ENCODE results near the gene GNL3L. TPM values are rescaled to one million over a fixed set of nuclear protein-coding genes. Genes with fewer than 3 reads are reported as not detected.

The GNL3L gene
- total RNA-seq, 1 donor from 2014 or later, result 29.5 TPM

- TF ChIP-seq CTCF (IDR thresholded peaks at IDR 0.05), result no peak
- no peak for ATAC-seq
- no peak for DNase-seq
- Histone ChIP-seq H3K9me3 (no peaks in the 10 kb centered on the region), H3K27me3 (ENCODE audit: low read depth) (no peaks in the 10 kb centered on the region), H3K4me1 (no peaks in the 10 kb centered on the region), H3K4me3 (no peak overlapping the region), H3K36me3 (no peaks in the 10 kb centered on the region), H3K27ac (no peak overlapping the region)
- intact Hi-C loops (cut with DNase I), result no loop called here
Observed at GRCh38 chrX:54492340-54492739, 37.7 kb upstream of the GNL3L start.

- no peak for ATAC-seq
- Histone ChIP-seq H3K27ac (peak overlapping the region; percentile 31), H3K4me1 (no peaks in the 10 kb centered on the region), H3K9me3 (no peaks in the 10 kb centered on the region), H3K4me3 (peak overlapping the region; percentile 62), H3K27me3 (ENCODE audit: low read depth) (no peaks in the 10 kb centered on the region), H3K36me3 (no peaks in the 10 kb centered on the region)
- no peak for TF ChIP-seq CTCF (IDR thresholded peaks at IDR 0.05)
- intact Hi-C loops (cut with DNase I), result no loop called here
- DNase-seq, result no peak
Observed at GRCh38 chrX:54494166-54494988, 35.6 kb upstream of the GNL3L start.

- H3K36me3 ChIP-seq, result no peaks in the 10 kb centered on the region
- no peaks in the 10 kb centered on the region for H3K9me3 ChIP-seq
- no peak for TF ChIP-seq CTCF (IDR thresholded peaks at IDR 0.05)
- peak; percentile 43 for DNase-seq
- intact Hi-C loops (cut with DNase I), result no loop called here
- H3K27me3 ChIP-seq (ENCODE audit: low read depth), result no peaks in the 10 kb centered on the region
- H3K27ac ChIP-seq, result peak overlapping the region; percentile 31
- H3K4me1 ChIP-seq, result no peaks in the 10 kb centered on the region
- peak; percentile 47 to 51 for ATAC-seq
- H3K4me3 ChIP-seq, result peak overlapping the region; percentile 62
Observed at GRCh38 chrX:54494989-54495813, 34.8 kb upstream of the GNL3L start.

- H3K27me3 ChIP-seq (ENCODE audit: low read depth), result no peaks in the 10 kb centered on the region
- H3K9me3 ChIP-seq, result no peaks in the 10 kb centered on the region
- H3K36me3 ChIP-seq, result no peaks in the 10 kb centered on the region
- TF ChIP-seq CTCF (IDR thresholded peaks at IDR 0.05), result no peak
- ATAC-seq, result peak; percentile 90 to 91
- peak; percentile 64 for DNase-seq
- peak within 1 kb of the TSS; percentile 31 for H3K27ac ChIP-seq
- intact Hi-C loops (cut with DNase I), result no loop called here
- H3K4me1 ChIP-seq, result no peaks in the 10 kb centered on the region
- peak within 1 kb of the TSS; percentile 62 for H3K4me3 ChIP-seq
Observed at GRCh38 chrX:54495814-54496516, 34.1 kb upstream of the GNL3L start, which contains the start of gene FGD1. Gene FGD1, minus strand, starts transcription at chrX:54496234. Its CDS starts 802 bp downstream, at chrX:54495432.

- no peaks in the 10 kb centered on the region for H3K27me3 ChIP-seq (ENCODE audit: low read depth)
- intact Hi-C loops (cut with DNase I), result no loop called here
- no peaks in the 10 kb centered on the region for H3K9me3 ChIP-seq
- DNase-seq (no peak), ATAC-seq (no peak)
- H3K36me3 ChIP-seq, result no peaks in the 10 kb centered on the region
- H3K4me1 ChIP-seq, result no peaks in the 10 kb centered on the region
- H3K4me3 ChIP-seq, result peak overlapping the region; percentile 62
- no peak for TF ChIP-seq CTCF (IDR thresholded peaks at IDR 0.05)
- H3K27ac ChIP-seq, result no peak overlapping the region
Observed at GRCh38 chrX:54496517-54496852, 33.5 kb upstream of the GNL3L start.

All from lower lobe of right lung (tissue), 2 donors.